Thyroid gland (tissue), 4 donors: ENCODE results near the gene PDZD2. TPM values are rescaled to one million over a fixed set of nuclear protein-coding genes. Genes with fewer than 3 reads are reported as not detected.

ENCODE experiments used
- DNase-seq, 2 donors: peaks; one replicate each; pipeline ENCODE4 v3.0.0-alpha.2; 2019
- H3K27ac ChIP-seq, 3 donors: fragments of 200-600 bp; sonication (generic); 1 replicate in 2 of 3; 2 replicates in 1 of 3; pipeline ENCODE4 v1.5.1; 2016 to 2019; ENCODE audit warnings: mild to moderate bottlenecking in 1 of 3, moderate library complexity in 1 of 3
- H3K27me3 ChIP-seq: fragments of 200-600 bp; sonication (generic); one replicate; pipeline ENCODE4 v1.5.1; 2019
- H3K36me3 ChIP-seq, 2 donors: fragments of 200-600 bp; sonication (generic); one replicate each; pipeline ENCODE4 v1.5.1; 2016 to 2019
- H3K4me1 ChIP-seq, 2 donors: fragments of 200-600 bp; sonication (generic); one replicate each; pipeline ENCODE4 v1.5.1; 2017 to 2019
- H3K4me3 ChIP-seq, 3 donors: fragments of 200-600 bp; sonication (generic); replicated peaks in 1 of 3; 1 replicate in 2 of 3; 2 replicates in 1 of 3; pipeline ENCODE4 v1.5.1; 2016; ENCODE audit warnings: mild to moderate bottlenecking in 1 of 3
- H3K9me3 ChIP-seq: fragments of 200-600 bp; sonication (generic); one replicate; pipeline ENCODE4 v1.5.1; 2017
- CTCF ChIP-seq, 6 experiments: fragments of 200-600 bp in 3 of 6; fragments of 450-650 bp in 3 of 6; sonication (generic) in 3 of 6; IDR thresholded peaks; one replicate each; pipeline ENCODE4 v1.5.1; 2016 to 2019; ENCODE audit warnings: antibody characterized with exemption in 6 of 6, mild to moderate bottlenecking in 2 of 6, inconsistent platforms in 1 of 6, moderate library complexity in 1 of 6
- POLR2A ChIP-seq, 2 donors: fragments of 450-650 bp; IDR thresholded peaks; one replicate each; pipeline ENCODE4 v1.6.1; 2017; ENCODE audit warnings: antibody characterized with exemption in 2 of 2, mild to moderate bottlenecking in 2 of 2, moderate library complexity in 1 of 2
- WGBS, 2 donors: methylation state at CpG; one replicate each; pipeline ENCODE4 v1.1.5; 2017; 5-methylcytosine and 5-hydroxymethylcytosine counted together
- intact Hi-C: fragments of 100-400 bp; cut with DNase I; formaldehyde crosslinking; loops from one replicate; pipeline ENCODE4 v1.15.1; 2023
- total RNA-seq, 4 donors: library from RNA; depleted of rRNA; stranded (reverse); fragments of >200 nt; gene quantifications; one replicate each; pipeline ENCODE4 v1.2.3, GENCODE V29; 2016

PDZD2 gene
- total RNA-seq, 4 donors from 2014 or later: 1.8 to 4.5 (median 3.9) TPM

GRCh38 chr5:31921852-31922305, 282.9 kb downstream of the PDZD2 start:
- no peak overlapping the region for H3K27ac ChIP-seq
- DNase-seq: peak; percentile 5 to 17
- H3K36me3 ChIP-seq: no peaks in the 10 kb centered on the region
- no peaks in the 10 kb centered on the region for H3K9me3 ChIP-seq
- 78 to 84% methylated on average over 3 of the region's 3 CpGs for WGBS, 2 donors
- TF ChIP-seq POLR2A (IDR thresholded peaks at IDR 0.05): no peak
- no peak for TF ChIP-seq CTCF (IDR thresholded peaks at IDR 0.05)
- intact Hi-C loops: no loop called here
- H3K4me1 ChIP-seq: no peaks in the 10 kb centered on the region
- no peaks in the 10 kb centered on the region for H3K27me3 ChIP-seq
- H3K4me3 ChIP-seq: no peak overlapping the region

- DNase-seq: no peak
- Histone ChIP-seq H3K27me3 (no peaks in the 10 kb centered on the region), H3K27ac (no peak overlapping the region), H3K36me3 (no peaks in the 10 kb centered on the region), H3K4me1 (no peaks in the 10 kb centered on the region), H3K9me3 (no peaks in the 10 kb centered on the region), H3K4me3 (no peak overlapping the region)
- intact Hi-C loops: no loop called here
- WGBS, 2 donors: 87 to 96% methylated on average over 4 to 5 of the region's 5 CpGs
- TF ChIP-seq CTCF (IDR thresholded peaks at IDR 0.05) (no peak), POLR2A (IDR thresholded peaks at IDR 0.05) (no peak)
Measured at GRCh38 chr5:31924005-31924404, 285.1 kb downstream of the PDZD2 start.

GRCh38 chr5:31931874-31932273, 292.9 kb downstream of the PDZD2 start:
- Histone ChIP-seq H3K27me3 (no peaks in the 10 kb centered on the region), H3K27ac (no peak overlapping the region), H3K4me1 (peaks cover 11 to 16% of the 10 kb centered on the region in 2 donors), H3K36me3 (no peaks in the 10 kb centered on the region), H3K4me3 (no peak overlapping the region), H3K9me3 (no peaks in the 10 kb centered on the region)
- 87 to 96% methylated on average over 4 of the region's 4 CpGs for WGBS, 2 donors
- TF ChIP-seq CTCF (IDR thresholded peaks at IDR 0.05) (no peak), POLR2A (IDR thresholded peaks at IDR 0.05) (no peak)
- no peak for DNase-seq
- intact Hi-C loops: no loop called here

GRCh38 chr5:31934156-31934555, 295.2 kb downstream of the PDZD2 start:
- no peaks in the 10 kb centered on the region for H3K27me3 ChIP-seq
- peaks cover 12 to 17% of the 10 kb centered on the region in 2 donors for H3K4me1 ChIP-seq
- TF ChIP-seq CTCF (IDR thresholded peaks at IDR 0.05) (no peak), POLR2A (IDR thresholded peaks at IDR 0.05) (no peak)
- intact Hi-C loops: no loop called here
- no peak for DNase-seq
- no peak overlapping the region for H3K27ac ChIP-seq
- H3K36me3 ChIP-seq: no peaks in the 10 kb centered on the region
- H3K9me3 ChIP-seq: no peaks in the 10 kb centered on the region
- WGBS, 2 donors: 68 to 77% methylated on average over 4 of the region's 4 CpGs
- no peak overlapping the region for H3K4me3 ChIP-seq

- WGBS, 2 donors: 22 to 32% methylated on average over 10 of the region's 10 CpGs
- intact Hi-C loops: no loop called here
- Histone ChIP-seq H3K27ac (peak overlapping the region; percentile 17 to 65 (median 45)), H3K4me1 (peaks cover 12 to 17% of the 10 kb centered on the region in 2 donors), H3K9me3 (no peaks in the 10 kb centered on the region), H3K27me3 (no peaks in the 10 kb centered on the region), H3K36me3 (no peaks in the 10 kb centered on the region), H3K4me3 (no peak overlapping the region)
- no peak for TF ChIP-seq POLR2A (IDR thresholded peaks at IDR 0.05)
- TF ChIP-seq CTCF (IDR thresholded peaks at IDR 0.05): no peak
- peak; percentile 85 to 87 for DNase-seq
Measured at GRCh38 chr5:31935496-31936369, 296.8 kb downstream of the PDZD2 start.
